GM23338 (cell line): Measurements from ENCODE around the gene EPG5. TPM values are rescaled to one million over a fixed set of nuclear protein-coding genes. Genes with fewer than 3 reads are reported as not detected.

Experiments
- ATAC-seq: fragments of 200-7000 bp; cut with Tn5 transposase; 3 replicates; pipeline ENCODE4 v1.9.1; 2020
- DNase-seq: peaks from one replicate; pipeline ENCODE4 v3.0.0-alpha.2; 2015; ENCODE audit warnings: low spot score
- H2AFZ ChIP-seq: fragments of 200-600 bp; sonication (generic); 2 replicates; pipeline ENCODE4 v1.8.0; 2016; ENCODE audit warnings: antibody characterized with exemption, mild to moderate bottlenecking, moderate library complexity
- H3F3A ChIP-seq: fragments of 200-600 bp; sonication (generic); replicated peaks from 2 replicates; pipeline ENCODE4 v1.8.0; 2017; ENCODE audit warnings: antibody characterized with exemption, mixed run types, low read depth
- H3K27ac ChIP-seq: fragments of 200-600 bp; sonication (generic); 2 replicates; pipeline ENCODE4 v1.6.1; 2016; ENCODE audit warnings: low read depth
- H3K27me3 ChIP-seq: fragments of 200-600 bp; sonication (generic); 2 replicates; pipeline ENCODE4 v1.8.0; 2016; ENCODE audit warnings: mild to moderate bottlenecking, mixed run types, moderate library complexity; ENCODE audit not compliant: insufficient read depth
- H3K36me3 ChIP-seq: fragments of 200-600 bp; sonication (generic); 2 replicates; pipeline ENCODE4 v1.8.0; 2016; ENCODE audit warnings: mild to moderate bottlenecking; ENCODE audit not compliant: insufficient read depth
- H3K4me1 ChIP-seq: fragments of 200-600 bp; sonication (generic); 2 replicates; pipeline ENCODE4 v1.8.0; 2016; ENCODE audit warnings: mild to moderate bottlenecking, moderate library complexity; ENCODE audit not compliant: insufficient read depth
- H3K4me2 ChIP-seq: fragments of 200-600 bp; sonication (generic); 2 replicates; pipeline ENCODE4 v1.7.1; 2017; ENCODE audit warnings: mixed run types
- H3K4me3 ChIP-seq: fragments of 200-600 bp; sonication (generic); 2 replicates; pipeline ENCODE4 v1.6.1; 2016; ENCODE audit warnings: mixed run types
- H3K79me2 ChIP-seq: fragments of 200-600 bp; sonication (generic); replicated peaks from 2 replicates; pipeline ENCODE4 v1.8.0; 2017; ENCODE audit warnings: mild to moderate bottlenecking; ENCODE audit not compliant: insufficient read depth
- H3K9me2 ChIP-seq: fragments of 200-600 bp; sonication (generic); 2 replicates; pipeline ENCODE4 v1.8.0; 2017; ENCODE audit not compliant: insufficient read depth
- H4K20me1 ChIP-seq: fragments of 200-600 bp; sonication (generic); replicated peaks from 2 replicates; pipeline ENCODE4 v1.8.0; 2017; ENCODE audit warnings: mild to moderate bottlenecking; ENCODE audit not compliant: insufficient read depth
- H3K27ac Mint-ChIP-seq: 2 replicates; pipeline ENCODE4 v1.8.0; 2020; ENCODE audit warnings: inconsistent platforms, mild to moderate bottlenecking, moderate library complexity, mixed read lengths
- H3K27me3 Mint-ChIP-seq: 3 replicates; pipeline ENCODE4 v1.8.0; 2022; ENCODE audit warnings: low read depth, mild to moderate bottlenecking, moderate library complexity, mixed read lengths, inconsistent platforms; ENCODE audit not compliant: insufficient read depth, poor library complexity
- H3K36me3 Mint-ChIP-seq: 3 replicates; pipeline ENCODE4 v1.8.0; 2021; ENCODE audit warnings: low read depth, mild to moderate bottlenecking, inconsistent platforms, moderate library complexity, mixed read lengths
- H3K4me1 Mint-ChIP-seq: 3 replicates; pipeline ENCODE4 v1.8.0; 2020; ENCODE audit warnings: mild to moderate bottlenecking, inconsistent platforms, mixed read lengths
- H3K4me3 Mint-ChIP-seq: 3 replicates; pipeline ENCODE4 v1.8.0; 2021; ENCODE audit warnings: moderate library complexity, mild to moderate bottlenecking, inconsistent platforms, mixed read lengths
- H3K9me3 Mint-ChIP-seq: 3 replicates; pipeline ENCODE4 v1.8.0; 2020; ENCODE audit warnings: moderate library complexity, mild to moderate bottlenecking, inconsistent platforms, mixed read lengths
- EZH2 ChIP-seq: fragments of 200-600 bp; sonication (generic); IDR thresholded peaks from one replicate; pipeline ENCODE4 v1.8.0; 2017; ENCODE audit warnings: antibody characterized with exemption, mild to moderate bottlenecking, low read depth; ENCODE audit not compliant: unreplicated experiment
- JUNB ChIP-seq: IDR thresholded peaks from one replicate; pipeline ENCODE4 v1.6.1; 2016; ENCODE audit warnings: antibody characterized with exemption; ENCODE audit not compliant: unreplicated experiment
- NANOG ChIP-seq: IDR thresholded peaks from 2 replicates; pipeline ENCODE4 v1.6.1; 2016; ENCODE audit warnings: antibody characterized with exemption, borderline replicate concordance
- POLR2AphosphoS5 ChIP-seq: IDR thresholded peaks from 2 replicates; pipeline ENCODE4 v1.6.1; 2016; ENCODE audit warnings: antibody characterized with exemption, low read depth
- STAT1 ChIP-seq: IDR thresholded peaks from one replicate; pipeline ENCODE4 v1.6.1; 2016; ENCODE audit warnings: antibody characterized with exemption; ENCODE audit not compliant: unreplicated experiment
- ZNF331 ChIP-seq: fragments of 250-450 bp; sonication (Bioruptor Pico); IDR thresholded peaks from 2 replicates; pipeline ENCODE4 v1.5.0; 2020; ENCODE audit warnings: low read depth, mild to moderate bottlenecking, moderate library complexity
- polyA plus RNA-seq: library from polyadenylated mRNA; unstranded; fragments of >200 nt; fragmentation: Nextera tagmentation; extraction: Ambion mirVana; gene quantifications from 2 replicates; pipeline ENCODE4 v1.2.1, GENCODE V29; 2016
- total RNA-seq: library from RNA; depleted of rRNA; stranded (reverse); fragments of >200 nt; shearing (Covaris generic); gene quantifications from 2 replicates; pipeline ENCODE4 v1.2.3, GENCODE V29; 2014
- TF ChIP-seq, protein P1 (sequence below): fragments of 250-450 bp; sonication (Bioruptor Pico); IDR thresholded peaks from 2 replicates; pipeline ENCODE4 v1.5.0; 2020; ENCODE audit warnings: mild to moderate bottlenecking, moderate library complexity
- TF ChIP-seq, protein P2 (sequence below): IDR thresholded peaks from one replicate; pipeline ENCODE4 v1.6.1; 2018; ENCODE audit warnings: antibody characterized with exemption; ENCODE audit not compliant: unreplicated experiment

Gene EPG5
- total and polyA plus RNA-seq, 2 experiments from 2014 or later: 4.1 to 29.2 TPM

DNA sequence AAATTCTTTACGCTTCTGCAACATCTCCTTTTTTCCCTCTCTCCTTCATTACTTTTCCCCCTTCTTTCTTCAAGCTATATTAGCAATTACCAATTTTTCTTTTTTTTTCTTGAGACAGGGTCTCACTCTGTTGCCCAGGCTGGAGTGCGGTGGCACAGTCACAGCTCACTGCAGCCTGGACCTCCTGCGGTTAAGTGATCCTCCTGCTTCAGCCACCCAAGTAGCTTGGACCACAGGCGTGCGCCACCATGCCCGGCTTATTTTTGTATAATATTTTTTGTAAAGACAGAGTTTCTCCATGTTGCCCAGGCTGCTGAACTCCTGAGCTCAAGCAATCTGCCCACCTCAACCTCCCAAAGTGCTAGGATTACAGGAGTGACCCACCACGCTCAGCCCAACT, 70.7 kb downstream of the EPG5 start:
- Histone ChIP-seq H3K79me2 (no peaks in the 10 kb centered on the region), H3K4me1 (no peaks in the 10 kb centered on the region), H3K4me3 (no peak overlapping the region), H3K9me2 (no peaks in the 10 kb centered on the region), H3K36me3 (peaks cover 5% of the 10 kb centered on the region; the same call in 1 of the 2 replicates), H3K27me3 (no peaks in the 10 kb centered on the region), H3K27ac (no peak overlapping the region), H2AFZ (no peak overlapping the region), H4K20me1 (no peaks in the 10 kb centered on the region; the same call in 1 of the 2 replicates), H3F3A (no peaks in the 10 kb centered on the region), H3K4me2 (no peak overlapping the region)
- Mint-ChIP-seq H3K36me3 (peaks cover 11% of the 10 kb centered on the region; the same call in 2 of the 3 replicates), H3K4me3 (no peak overlapping the region), H3K4me1 (no peaks in the 10 kb centered on the region), H3K9me3 (no peaks in the 10 kb centered on the region), H3K27ac (no peak overlapping the region), H3K27me3 (no peaks in the 10 kb centered on the region)
- no peak for DNase-seq
- TF ChIP-seq ZNF331 (CRISPR knock-in tag) (no peak), POLR2AphosphoS5 (no peak), NANOG (no peak), JUNB (no peak), EZH2 (no peak), STAT1 (no peak)
- TF ChIP-seq, protein P1, sequence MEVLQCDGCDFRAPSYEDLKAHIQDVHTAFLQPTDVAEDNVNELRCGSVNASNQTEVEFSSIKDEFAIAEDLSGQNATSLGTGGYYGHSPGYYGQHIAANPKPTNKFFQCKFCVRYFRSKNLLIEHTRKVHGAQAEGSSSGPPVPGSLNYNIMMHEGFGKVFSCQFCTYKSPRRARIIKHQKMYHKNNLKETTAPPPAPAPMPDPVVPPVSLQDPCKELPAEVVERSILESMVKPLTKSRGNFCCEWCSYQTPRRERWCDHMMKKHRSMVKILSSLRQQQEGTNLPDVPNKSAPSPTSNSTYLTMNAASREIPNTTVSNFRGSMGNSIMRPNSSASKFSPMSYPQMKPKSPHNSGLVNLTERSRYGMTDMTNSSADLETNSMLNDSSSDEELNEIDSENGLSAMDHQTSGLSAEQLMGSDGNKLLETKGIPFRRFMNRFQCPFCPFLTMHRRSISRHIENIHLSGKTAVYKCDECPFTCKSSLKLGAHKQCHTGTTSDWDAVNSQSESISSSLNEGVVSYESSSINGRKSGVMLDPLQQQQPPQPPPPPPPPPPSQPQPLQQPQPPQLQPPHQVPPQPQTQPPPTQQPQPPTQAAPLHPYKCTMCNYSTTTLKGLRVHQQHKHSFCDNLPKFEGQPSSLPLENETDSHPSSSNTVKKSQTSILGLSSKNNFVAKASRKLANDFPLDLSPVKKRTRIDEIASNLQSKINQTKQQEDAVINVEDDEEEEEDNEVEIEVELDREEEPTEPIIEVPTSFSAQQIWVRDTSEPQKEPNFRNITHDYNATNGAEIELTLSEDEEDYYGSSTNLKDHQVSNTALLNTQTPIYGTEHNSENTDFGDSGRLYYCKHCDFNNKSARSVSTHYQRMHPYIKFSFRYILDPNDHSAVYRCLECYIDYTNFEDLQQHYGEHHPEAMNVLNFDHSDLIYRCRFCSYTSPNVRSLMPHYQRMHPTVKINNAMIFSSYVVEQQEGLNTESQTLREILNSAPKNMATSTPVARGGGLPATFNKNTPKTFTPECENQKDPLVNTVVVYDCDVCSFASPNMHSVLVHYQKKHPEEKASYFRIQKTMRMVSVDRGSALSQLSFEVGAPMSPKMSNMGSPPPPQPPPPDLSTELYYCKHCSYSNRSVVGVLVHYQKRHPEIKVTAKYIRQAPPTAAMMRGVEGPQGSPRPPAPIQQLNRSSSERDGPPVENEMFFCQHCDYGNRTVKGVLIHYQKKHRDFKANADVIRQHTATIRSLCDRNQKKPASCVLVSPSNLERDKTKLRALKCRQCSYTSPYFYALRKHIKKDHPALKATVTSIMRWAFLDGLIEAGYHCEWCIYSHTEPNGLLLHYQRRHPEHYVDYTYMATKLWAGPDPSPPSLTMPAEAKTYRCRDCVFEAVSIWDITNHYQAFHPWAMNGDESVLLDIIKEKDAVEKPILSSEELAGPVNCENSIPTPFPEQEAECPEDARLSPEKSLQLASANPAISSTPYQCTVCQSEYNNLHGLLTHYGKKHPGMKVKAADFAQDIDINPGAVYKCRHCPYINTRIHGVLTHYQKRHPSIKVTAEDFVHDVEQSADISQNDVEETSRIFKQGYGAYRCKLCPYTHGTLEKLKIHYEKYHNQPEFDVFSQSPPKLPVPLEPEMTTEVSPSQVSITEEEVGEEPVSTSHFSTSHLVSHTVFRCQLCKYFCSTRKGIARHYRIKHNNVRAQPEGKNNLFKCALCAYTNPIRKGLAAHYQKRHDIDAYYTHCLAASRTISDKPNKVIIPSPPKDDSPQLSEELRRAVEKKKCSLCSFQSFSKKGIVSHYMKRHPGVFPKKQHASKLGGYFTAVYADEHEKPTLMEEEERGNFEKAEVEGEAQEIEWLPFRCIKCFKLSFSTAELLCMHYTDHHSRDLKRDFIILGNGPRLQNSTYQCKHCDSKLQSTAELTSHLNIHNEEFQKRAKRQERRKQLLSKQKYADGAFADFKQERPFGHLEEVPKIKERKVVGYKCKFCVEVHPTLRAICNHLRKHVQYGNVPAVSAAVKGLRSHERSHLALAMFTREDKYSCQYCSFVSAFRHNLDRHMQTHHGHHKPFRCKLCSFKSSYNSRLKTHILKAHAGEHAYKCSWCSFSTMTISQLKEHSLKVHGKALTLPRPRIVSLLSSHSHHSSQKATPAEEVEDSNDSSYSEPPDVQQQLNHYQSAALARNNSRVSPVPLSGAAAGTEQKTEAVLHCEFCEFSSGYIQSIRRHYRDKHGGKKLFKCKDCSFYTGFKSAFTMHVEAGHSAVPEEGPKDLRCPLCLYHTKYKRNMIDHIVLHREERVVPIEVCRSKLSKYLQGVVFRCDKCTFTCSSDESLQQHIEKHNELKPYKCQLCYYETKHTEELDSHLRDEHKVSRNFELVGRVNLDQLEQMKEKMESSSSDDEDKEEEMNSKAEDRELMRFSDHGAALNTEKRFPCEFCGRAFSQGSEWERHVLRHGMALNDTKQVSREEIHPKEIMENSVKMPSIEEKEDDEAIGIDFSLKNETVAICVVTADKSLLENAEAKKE (CRISPR knock-in tag): no peak
- TF ChIP-seq, protein P2, sequence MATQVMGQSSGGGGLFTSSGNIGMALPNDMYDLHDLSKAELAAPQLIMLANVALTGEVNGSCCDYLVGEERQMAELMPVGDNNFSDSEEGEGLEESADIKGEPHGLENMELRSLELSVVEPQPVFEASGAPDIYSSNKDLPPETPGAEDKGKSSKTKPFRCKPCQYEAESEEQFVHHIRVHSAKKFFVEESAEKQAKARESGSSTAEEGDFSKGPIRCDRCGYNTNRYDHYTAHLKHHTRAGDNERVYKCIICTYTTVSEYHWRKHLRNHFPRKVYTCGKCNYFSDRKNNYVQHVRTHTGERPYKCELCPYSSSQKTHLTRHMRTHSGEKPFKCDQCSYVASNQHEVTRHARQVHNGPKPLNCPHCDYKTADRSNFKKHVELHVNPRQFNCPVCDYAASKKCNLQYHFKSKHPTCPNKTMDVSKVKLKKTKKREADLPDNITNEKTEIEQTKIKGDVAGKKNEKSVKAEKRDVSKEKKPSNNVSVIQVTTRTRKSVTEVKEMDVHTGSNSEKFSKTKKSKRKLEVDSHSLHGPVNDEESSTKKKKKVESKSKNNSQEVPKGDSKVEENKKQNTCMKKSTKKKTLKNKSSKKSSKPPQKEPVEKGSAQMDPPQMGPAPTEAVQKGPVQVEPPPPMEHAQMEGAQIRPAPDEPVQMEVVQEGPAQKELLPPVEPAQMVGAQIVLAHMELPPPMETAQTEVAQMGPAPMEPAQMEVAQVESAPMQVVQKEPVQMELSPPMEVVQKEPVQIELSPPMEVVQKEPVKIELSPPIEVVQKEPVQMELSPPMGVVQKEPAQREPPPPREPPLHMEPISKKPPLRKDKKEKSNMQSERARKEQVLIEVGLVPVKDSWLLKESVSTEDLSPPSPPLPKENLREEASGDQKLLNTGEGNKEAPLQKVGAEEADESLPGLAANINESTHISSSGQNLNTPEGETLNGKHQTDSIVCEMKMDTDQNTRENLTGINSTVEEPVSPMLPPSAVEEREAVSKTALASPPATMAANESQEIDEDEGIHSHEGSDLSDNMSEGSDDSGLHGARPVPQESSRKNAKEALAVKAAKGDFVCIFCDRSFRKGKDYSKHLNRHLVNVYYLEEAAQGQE: no peak
- no peak for ATAC-seq
